Astrocyte (in vitro differentiated cells and primary cell): ENCODE data around the gene TTLL5. TPM values are rescaled to one million over a fixed set of nuclear protein-coding genes. Genes with fewer than 3 reads are reported as not detected.

Experiments used
- DNase-seq: peaks from one replicate; pipeline ENCODE4 v3.0.0-alpha.2; 2010; ENCODE audit warnings: low read depth
- FAIRE-seq: peaks from 2 replicates; lab custom pipeline; 2011; peaks lifted over from hg19 to GRCh38; lab: Jason Lieb, UNC
- H2AFZ ChIP-seq: 2 replicates; pipeline ENCODE4 v1.6.0; 2012; ENCODE audit warnings: low read depth, low read length, inconsistent platforms
- H3K27ac ChIP-seq: 2 replicates; pipeline ENCODE4 v1.5.1; 2011; ENCODE audit warnings: low read depth, low read length, inconsistent platforms
- H3K27me3 ChIP-seq: 2 replicates; pipeline ENCODE4 v1.6.0; 2011; ENCODE audit warnings: low read length, inconsistent platforms; ENCODE audit not compliant: insufficient read depth
- H3K36me3 ChIP-seq: 2 replicates; pipeline ENCODE4 v1.5.1; 2011; ENCODE audit warnings: low read length, inconsistent platforms; ENCODE audit not compliant: insufficient read depth
- H3K4me1 ChIP-seq: 2 replicates; pipeline ENCODE4 v1.5.1; 2011; ENCODE audit warnings: low read length, inconsistent platforms; ENCODE audit not compliant: insufficient read depth
- H3K4me2 ChIP-seq: 2 replicates; pipeline ENCODE4 v1.6.0; 2012; ENCODE audit warnings: low read length, inconsistent platforms
- H3K4me3 ChIP-seq: 2 replicates; pipeline ENCODE4 v1.5.1; 2011; ENCODE audit warnings: low read depth, mild to moderate bottlenecking, low read length, inconsistent platforms; ENCODE audit not compliant: insufficient read depth
- H3K79me2 ChIP-seq: 2 replicates; pipeline ENCODE4 v1.6.0; 2012; ENCODE audit warnings: mild to moderate bottlenecking, low read length, inconsistent platforms; ENCODE audit not compliant: insufficient read depth
- H3K9ac ChIP-seq: 2 replicates; pipeline ENCODE4 v1.6.0; 2012; ENCODE audit warnings: mild to moderate bottlenecking, low read length, inconsistent platforms
- H3K9me3 ChIP-seq: 2 replicates; pipeline ENCODE4 v1.5.1; 2012; ENCODE audit warnings: low read depth, mild to moderate bottlenecking, low read length, inconsistent platforms; ENCODE audit not compliant: insufficient read depth
- H4K20me1 ChIP-seq: 2 replicates; pipeline ENCODE4 v1.6.0; 2012; ENCODE audit warnings: low read length, inconsistent platforms; ENCODE audit not compliant: insufficient read depth
- H3K27ac Mint-ChIP-seq: one replicate; pipeline ENCODE4 v1.8.0; 2021; ENCODE audit warnings: mild to moderate bottlenecking, mixed read lengths; ENCODE audit not compliant: unreplicated experiment
- H3K27me3 Mint-ChIP-seq: one replicate; pipeline ENCODE4 v1.8.0; 2021; ENCODE audit warnings: low read depth, mixed read lengths; ENCODE audit not compliant: unreplicated experiment
- H3K36me3 Mint-ChIP-seq: one replicate; pipeline ENCODE4 v1.8.0; 2021; ENCODE audit warnings: low read depth, mixed read lengths; ENCODE audit not compliant: unreplicated experiment
- H3K4me1 Mint-ChIP-seq: one replicate; pipeline ENCODE4 v1.8.0; 2021; ENCODE audit warnings: low read depth, mixed read lengths; ENCODE audit not compliant: unreplicated experiment
- H3K4me3 Mint-ChIP-seq: one replicate; pipeline ENCODE4 v1.8.0; 2021; ENCODE audit warnings: mild to moderate bottlenecking, moderate library complexity, mixed read lengths; ENCODE audit not compliant: unreplicated experiment
- H3K9me3 Mint-ChIP-seq: one replicate; pipeline ENCODE4 v1.8.0; 2021; ENCODE audit warnings: mild to moderate bottlenecking, mixed read lengths; ENCODE audit not compliant: unreplicated experiment
- CTCF ChIP-seq: IDR thresholded peaks from 2 replicates; pipeline ENCODE4 v1.5.1; 2011; ENCODE audit warnings: low read depth, mild to moderate bottlenecking, inconsistent platforms, low read length, moderate library complexity; ENCODE audit not compliant: insufficient read depth
- EZH2 ChIP-seq: IDR thresholded peaks from 2 replicates; pipeline ENCODE4 v1.6.1; 2012; ENCODE audit warnings: mild to moderate bottlenecking, low read length, inconsistent platforms; ENCODE audit not compliant: insufficient read depth
- total RNA-seq: library from RNA; stranded (reverse); gene quantifications from 2 replicates; pipeline ENCODE4 v1.2.1, GENCODE V29; 2021

Gene TTLL5
- total RNA-seq, 1 donor from 2014 or later = 24.0 TPM

GRCh38 chr14:75979071-75979571 lies 318.1 kb downstream of the TTLL5 start:
- Histone ChIP-seq H3K27me3 (no peaks in the 10 kb centered on the region), H4K20me1 (no peaks in the 10 kb centered on the region), H3K9me3 (no peaks in the 10 kb centered on the region), H3K4me3 (no peak overlapping the region), H3K4me1 (peaks cover 23% of the 10 kb centered on the region), H3K27ac (no peak overlapping the region), H3K9ac (no peak overlapping the region), H3K36me3 (no peaks in the 10 kb centered on the region), H3K4me2 (peak overlapping the region; percentile 98), H3K79me2 (peaks cover 14% of the 10 kb centered on the region), H2AFZ (no peak overlapping the region)
- FAIRE-seq (no peak), DNase-seq (no peak)
- TF ChIP-seq EZH2 (no peak), CTCF (peak; percentile 55)
- Mint-ChIP-seq H3K4me1 (peaks cover 39% of the 10 kb centered on the region), H3K27ac (peak overlapping the region; percentile 18), H3K9me3 (no peaks in the 10 kb centered on the region), H3K27me3 (no peaks in the 10 kb centered on the region), H3K4me3 (peak overlapping the region; percentile 89), H3K36me3 (peaks cover under 1% of the 10 kb centered on the region)

GRCh38 chr14:75979648-75980565 lies 318.9 kb downstream of the TTLL5 start:
- Histone ChIP-seq H3K4me2 (peak overlapping the region; percentile 98), H3K4me1 (peaks cover 23% of the 10 kb centered on the region), H3K36me3 (no peaks in the 10 kb centered on the region), H3K27ac (no peak overlapping the region), H3K9me3 (no peaks in the 10 kb centered on the region), H4K20me1 (no peaks in the 10 kb centered on the region), H2AFZ (no peak overlapping the region), H3K27me3 (no peaks in the 10 kb centered on the region), H3K4me3 (peak overlapping the region; percentile 24), H3K9ac (peak overlapping the region; percentile 26), H3K79me2 (peaks cover 14% of the 10 kb centered on the region)
- FAIRE-seq (no peak), DNase-seq (no peak)
- Mint-ChIP-seq H3K27me3 (no peaks in the 10 kb centered on the region), H3K4me1 (peaks cover 39% of the 10 kb centered on the region), H3K27ac (peak overlapping the region; percentile 35), H3K4me3 (peak overlapping the region; percentile 89), H3K36me3 (no peaks in the 10 kb centered on the region), H3K9me3 (no peaks in the 10 kb centered on the region)
- no peak for TF ChIP-seq CTCF
- TF ChIP-seq EZH2 = no peak

GRCh38 chr14:75980856-75981255 lies 319.8 kb downstream of the TTLL5 start:
- DNase-seq (no peak), FAIRE-seq (no peak)
- H3K27ac Mint-ChIP-seq = peak overlapping the region; percentile 28
- H3K4me1 Mint-ChIP-seq = peaks cover 39% of the 10 kb centered on the region
- Histone ChIP-seq H3K4me3 (peak overlapping the region; percentile 72), H3K36me3 (no peaks in the 10 kb centered on the region), H3K27me3 (no peaks in the 10 kb centered on the region), H3K4me1 (peaks cover 27% of the 10 kb centered on the region), H3K9me3 (no peaks in the 10 kb centered on the region), H4K20me1 (no peaks in the 10 kb centered on the region), H3K27ac (no peak overlapping the region), H3K9ac (peak overlapping the region; percentile 97), H2AFZ (no peak overlapping the region), H3K4me2 (peak overlapping the region; percentile 98), H3K79me2 (peaks cover 16% of the 10 kb centered on the region)
- H3K9me3 Mint-ChIP-seq = no peaks in the 10 kb centered on the region
- H3K27me3 Mint-ChIP-seq = no peaks in the 10 kb centered on the region
- peak overlapping the region; percentile 89 for H3K4me3 Mint-ChIP-seq
- no peaks in the 10 kb centered on the region for H3K36me3 Mint-ChIP-seq
- TF ChIP-seq EZH2 (no peak), CTCF (no peak)
